Measurements from ENCODE around the gene RFXAP. TPM values are rescaled to one million over a fixed set of nuclear protein-coding genes. Genes with fewer than 3 reads are reported as not detected.

The RFXAP gene
- total and polyA plus RNA-seq, 3 experiments from 2014 or later, result 3.3 to 11.7 (median 10.2) TPM

Other genes starting within 250 kb of the RFXAP start
- gene SERTM1, start 145.2 kb upstream of the RFXAP start, total RNA-seq, result not detected
- gene SERTM1, start 145.2 kb upstream of the RFXAP start, polyA plus RNA-seq, result not detected
- not detected for gene SMAD9, start 101.0 kb downstream of the RFXAP start, total RNA-seq
- gene SMAD9, start 101.0 kb downstream of the RFXAP start, polyA plus RNA-seq, result not detected
- 10 to 100 TPM; 46.0 to 47.9 TPM for gene ALG5, start 180.1 kb downstream of the RFXAP start, total RNA-seq
- 85.0 TPM for gene ALG5, start 180.1 kb downstream of the RFXAP start, polyA plus RNA-seq
- 100 to 1,000 TPM; 148 to 153 TPM for gene EXOSC8, start 181.6 kb downstream of the RFXAP start, total RNA-seq
- 47.7 TPM for gene EXOSC8, start 181.6 kb downstream of the RFXAP start, polyA plus RNA-seq
- gene SUPT20H, start 240.5 kb downstream of the RFXAP start, total RNA-seq, result 10 to 100 TPM; 51.6 to 59.6 TPM
- gene SUPT20H, start 240.5 kb downstream of the RFXAP start, polyA plus RNA-seq, result 55.5 TPM

Data from CD8-positive, alpha-beta memory T cell (primary cell).